ENCODE results near the gene LIN37.

Gene LIN37

DNA sequence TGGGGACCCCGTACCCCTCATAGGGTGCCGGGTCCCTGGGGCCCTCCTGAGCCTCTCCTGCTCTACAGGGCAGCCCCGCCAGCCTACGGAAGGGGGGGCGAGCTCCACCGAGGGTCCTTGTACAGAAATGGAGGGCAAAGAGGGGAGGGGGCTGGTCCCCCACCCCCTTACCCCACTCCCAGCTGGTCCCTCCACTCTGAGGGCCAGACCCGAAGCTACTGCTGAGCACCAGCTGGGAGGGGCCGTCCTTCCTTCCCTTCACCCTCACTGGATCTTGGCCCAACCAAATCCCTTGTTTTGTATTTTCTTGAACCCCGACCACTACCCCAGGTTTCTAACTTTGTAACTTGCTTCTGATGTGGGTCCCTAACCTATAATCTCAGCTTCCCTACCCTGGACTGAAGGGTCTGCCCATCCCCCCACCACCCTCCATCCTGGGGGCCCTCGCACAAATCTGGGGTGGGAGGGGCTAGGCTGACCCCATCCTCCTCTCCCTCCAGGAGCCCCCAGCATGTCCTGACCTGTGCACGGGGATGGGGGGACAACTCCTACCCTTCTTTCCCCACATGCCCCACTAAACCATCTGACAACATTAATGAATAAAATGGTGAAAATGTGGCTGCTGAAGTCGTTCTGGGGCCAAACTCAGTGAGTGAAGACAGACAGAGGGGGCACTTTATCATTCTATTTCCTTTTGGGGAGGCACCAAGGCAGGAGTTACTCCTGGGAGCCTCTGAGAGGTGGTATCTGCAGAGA lies 40.0 kb downstream of the LIN37 start:
- TF ChIP-seq, protein P1, sequence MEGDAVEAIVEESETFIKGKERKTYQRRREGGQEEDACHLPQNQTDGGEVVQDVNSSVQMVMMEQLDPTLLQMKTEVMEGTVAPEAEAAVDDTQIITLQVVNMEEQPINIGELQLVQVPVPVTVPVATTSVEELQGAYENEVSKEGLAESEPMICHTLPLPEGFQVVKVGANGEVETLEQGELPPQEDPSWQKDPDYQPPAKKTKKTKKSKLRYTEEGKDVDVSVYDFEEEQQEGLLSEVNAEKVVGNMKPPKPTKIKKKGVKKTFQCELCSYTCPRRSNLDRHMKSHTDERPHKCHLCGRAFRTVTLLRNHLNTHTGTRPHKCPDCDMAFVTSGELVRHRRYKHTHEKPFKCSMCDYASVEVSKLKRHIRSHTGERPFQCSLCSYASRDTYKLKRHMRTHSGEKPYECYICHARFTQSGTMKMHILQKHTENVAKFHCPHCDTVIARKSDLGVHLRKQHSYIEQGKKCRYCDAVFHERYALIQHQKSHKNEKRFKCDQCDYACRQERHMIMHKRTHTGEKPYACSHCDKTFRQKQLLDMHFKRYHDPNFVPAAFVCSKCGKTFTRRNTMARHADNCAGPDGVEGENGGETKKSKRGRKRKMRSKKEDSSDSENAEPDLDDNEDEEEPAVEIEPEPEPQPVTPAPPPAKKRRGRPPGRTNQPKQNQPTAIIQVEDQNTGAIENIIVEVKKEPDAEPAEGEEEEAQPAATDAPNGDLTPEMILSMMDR (IDR thresholded peaks at IDR 0.05), result no peak
- no peak overlapping the region for H3K27ac ChIP-seq
- DNase-seq, result no peak
- no peaks in the 10 kb centered on the region for H3K4me1 ChIP-seq
- H3K36me3 ChIP-seq, result peaks cover 5 to 48% (median 14%) of the 10 kb centered on the region in 3 donors
- intact Hi-C loops (cut with DNase I; ENCODE audit: low total_unique reads), result no loop called here
- no peak overlapping the region for H3K4me3 ChIP-seq
- H3K9me3 ChIP-seq, result no peaks in the 10 kb centered on the region
- H3K27me3 ChIP-seq, result no peaks in the 10 kb centered on the region

DNA sequence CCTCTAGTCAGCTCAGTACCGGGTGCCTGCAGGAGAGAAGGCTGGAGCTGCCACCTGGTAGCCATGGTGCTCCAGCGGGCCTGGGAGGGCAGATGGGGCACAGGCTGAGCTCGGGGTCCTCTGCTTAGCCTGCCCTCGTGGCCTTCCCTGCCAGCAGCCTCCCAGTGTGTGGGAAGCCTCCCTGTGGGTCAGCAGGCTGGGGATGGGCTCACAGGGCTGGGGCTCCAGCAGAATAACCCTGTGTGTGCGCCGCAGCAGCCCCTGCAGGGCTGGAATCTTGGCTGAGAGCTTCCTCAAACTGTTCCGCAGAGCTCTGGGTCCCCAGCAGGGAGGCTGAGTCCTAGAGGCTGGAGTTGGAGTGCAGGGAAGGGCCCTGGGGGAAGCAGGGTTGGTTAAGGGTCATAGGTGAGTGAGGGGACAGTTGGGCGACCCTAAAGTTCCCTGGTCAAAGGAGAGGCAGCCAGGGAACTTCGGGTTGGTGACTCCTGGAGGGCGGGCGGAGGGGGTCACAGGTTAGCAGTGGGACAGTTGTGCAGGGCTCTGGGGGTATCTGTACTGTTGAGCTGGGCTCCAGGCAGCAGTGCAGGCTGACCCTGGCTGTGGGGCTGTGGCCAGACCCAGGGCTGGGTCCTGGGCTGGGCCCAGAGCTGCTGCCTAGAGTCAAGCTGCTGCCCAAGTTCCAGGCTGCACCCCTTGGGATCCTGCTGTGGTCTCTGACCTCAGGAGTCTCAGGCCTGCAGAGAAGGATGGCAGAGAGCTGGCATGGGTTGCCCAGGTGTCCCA lies 41.0 kb downstream of the LIN37 start:
- H3K27me3 ChIP-seq, result peaks cover 0 to 3% of the 10 kb centered on the region in 2 donors
- intact Hi-C loops (cut with DNase I; ENCODE audit: low total_unique reads), result no loop called here
- no peak for DNase-seq
- TF ChIP-seq, protein P1 (IDR thresholded peaks at IDR 0.05), result no peak
- H3K27ac ChIP-seq, result no peak overlapping the region
- no peaks in the 10 kb centered on the region for H3K9me3 ChIP-seq
- H3K4me1 ChIP-seq, result no peaks in the 10 kb centered on the region
- H3K36me3 ChIP-seq, result peaks cover 5 to 39% (median 14%) of the 10 kb centered on the region in 3 donors
- H3K4me3 ChIP-seq, result no peak overlapping the region

GRCh38 chr19:35789978-35790944 lies 41.9 kb downstream of the LIN37 start:
- Histone ChIP-seq H3K36me3 (peaks cover 5 to 30% (median 8%) of the 10 kb centered on the region in 3 donors), H3K4me3 (no peak overlapping the region), H3K27me3 (peaks cover 0 to 3% of the 10 kb centered on the region in 2 donors), H3K27ac (no peak overlapping the region), H3K4me1 (no peaks in the 10 kb centered on the region), H3K9me3 (no peaks in the 10 kb centered on the region)
- TF ChIP-seq, protein P1 (IDR thresholded peaks at IDR 0.05), result no peak
- DNase-seq, result no peak
- intact Hi-C loops (cut with DNase I; ENCODE audit: low total_unique reads), result no loop called here

DNA sequence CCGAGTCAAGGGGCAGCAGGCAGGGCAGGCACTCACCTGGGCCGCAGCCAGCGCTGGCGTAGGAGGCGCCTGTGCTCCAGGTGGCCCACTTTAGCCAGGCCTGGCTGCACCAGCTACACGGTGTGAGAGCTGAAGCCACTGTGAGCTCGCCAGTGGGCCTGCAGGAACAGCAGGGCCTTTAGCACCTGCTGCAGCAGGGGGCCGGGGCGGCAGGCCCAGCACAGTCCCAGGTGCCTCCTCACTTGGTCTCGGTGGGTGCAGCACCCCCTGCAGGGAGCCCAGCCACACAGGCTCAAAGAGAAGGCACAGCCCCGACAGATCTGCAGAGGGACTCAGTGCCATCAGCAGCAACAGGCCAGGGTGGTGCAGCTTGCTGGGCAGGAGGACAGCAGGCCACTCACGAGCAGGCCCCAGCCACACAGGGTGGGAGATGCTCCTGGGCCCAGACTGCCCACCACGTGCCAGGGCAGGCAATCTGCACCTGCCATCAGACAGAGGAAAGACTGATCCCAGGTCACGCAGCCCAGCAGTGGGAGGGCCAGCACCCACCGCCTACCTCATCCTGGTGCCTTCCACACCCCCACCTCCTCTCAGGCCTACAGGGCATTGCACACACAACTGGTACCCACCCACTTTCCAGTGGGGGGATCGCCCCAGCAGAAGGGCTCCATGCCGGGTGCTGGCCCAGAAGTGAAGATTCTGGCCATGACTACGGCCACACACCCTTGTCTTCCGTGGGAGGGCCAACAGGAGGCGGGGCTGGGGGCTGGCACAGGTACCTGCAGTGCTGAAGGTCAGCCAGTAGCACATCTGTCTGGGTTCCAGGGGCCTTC lies 42.8 kb downstream of the LIN37 start:
- H3K27ac ChIP-seq, result no peak overlapping the region
- no peaks in the 10 kb centered on the region for H3K9me3 ChIP-seq
- H3K27me3 ChIP-seq, result peaks cover 0 to 3% of the 10 kb centered on the region in 2 donors
- no peaks in the 10 kb centered on the region for H3K4me1 ChIP-seq
- no peak overlapping the region for H3K4me3 ChIP-seq
- H3K36me3 ChIP-seq, result peaks cover 0 to 21% (median 5%) of the 10 kb centered on the region in 3 donors
- intact Hi-C loops (cut with DNase I; ENCODE audit: low total_unique reads), result no loop called here
- DNase-seq, result no peak
- TF ChIP-seq, protein P1 (IDR thresholded peaks at IDR 0.05), result no peak
